ENCODE results near the gene EMSY. TPM values are rescaled to one million over a fixed set of nuclear protein-coding genes. Genes with fewer than 3 reads are reported as not detected.
A peak's percentile ranks its signal among the peaks of the same experiment; 100 is the strongest.

Gene EMSY
- total RNA-seq, 4 donors from 2014 or later: 13.2 to 43.4 (median 29.0) TPM

DNA sequence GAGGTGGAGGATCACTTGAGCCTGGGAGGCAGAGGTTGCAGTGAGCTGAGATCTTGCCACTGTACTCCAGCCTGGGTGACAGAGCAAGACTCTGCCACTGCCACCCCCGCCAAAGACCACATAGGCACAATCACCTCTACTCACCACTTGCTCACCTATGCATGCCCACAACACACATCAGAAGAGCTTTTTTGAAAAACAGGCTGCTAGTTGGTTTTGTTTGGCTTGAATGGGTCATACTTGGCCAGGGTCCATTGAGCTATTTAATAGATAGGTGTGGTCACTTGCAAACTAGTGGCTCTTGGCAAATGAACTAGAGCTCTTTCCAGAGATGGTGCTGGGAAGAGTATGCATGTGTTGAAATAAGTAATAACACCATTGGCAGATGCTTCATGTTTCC lies 80.1 kb downstream of the EMSY start:
- no peaks in the 10 kb centered on the region for H3K36me3 ChIP-seq
- no peak overlapping the region for H3K4me3 ChIP-seq
- no peaks in the 10 kb centered on the region for H3K27me3 ChIP-seq
- no peak for TF ChIP-seq POLR2A (IDR thresholded peaks at IDR 0.05)
- TF ChIP-seq, protein P1, sequence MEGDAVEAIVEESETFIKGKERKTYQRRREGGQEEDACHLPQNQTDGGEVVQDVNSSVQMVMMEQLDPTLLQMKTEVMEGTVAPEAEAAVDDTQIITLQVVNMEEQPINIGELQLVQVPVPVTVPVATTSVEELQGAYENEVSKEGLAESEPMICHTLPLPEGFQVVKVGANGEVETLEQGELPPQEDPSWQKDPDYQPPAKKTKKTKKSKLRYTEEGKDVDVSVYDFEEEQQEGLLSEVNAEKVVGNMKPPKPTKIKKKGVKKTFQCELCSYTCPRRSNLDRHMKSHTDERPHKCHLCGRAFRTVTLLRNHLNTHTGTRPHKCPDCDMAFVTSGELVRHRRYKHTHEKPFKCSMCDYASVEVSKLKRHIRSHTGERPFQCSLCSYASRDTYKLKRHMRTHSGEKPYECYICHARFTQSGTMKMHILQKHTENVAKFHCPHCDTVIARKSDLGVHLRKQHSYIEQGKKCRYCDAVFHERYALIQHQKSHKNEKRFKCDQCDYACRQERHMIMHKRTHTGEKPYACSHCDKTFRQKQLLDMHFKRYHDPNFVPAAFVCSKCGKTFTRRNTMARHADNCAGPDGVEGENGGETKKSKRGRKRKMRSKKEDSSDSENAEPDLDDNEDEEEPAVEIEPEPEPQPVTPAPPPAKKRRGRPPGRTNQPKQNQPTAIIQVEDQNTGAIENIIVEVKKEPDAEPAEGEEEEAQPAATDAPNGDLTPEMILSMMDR (IDR thresholded peaks at IDR 0.05): no peak
- H3K4me1 ChIP-seq: no peaks in the 10 kb centered on the region
- intact Hi-C loops (cut with DNase I; ENCODE audit: low total_unique reads): no loop called here
- H3K27ac ChIP-seq: no peak overlapping the region
- H3K9me3 ChIP-seq: no peaks in the 10 kb centered on the region
- DNase-seq: peak in 1 of 2 donors; percentile 24

DNA sequence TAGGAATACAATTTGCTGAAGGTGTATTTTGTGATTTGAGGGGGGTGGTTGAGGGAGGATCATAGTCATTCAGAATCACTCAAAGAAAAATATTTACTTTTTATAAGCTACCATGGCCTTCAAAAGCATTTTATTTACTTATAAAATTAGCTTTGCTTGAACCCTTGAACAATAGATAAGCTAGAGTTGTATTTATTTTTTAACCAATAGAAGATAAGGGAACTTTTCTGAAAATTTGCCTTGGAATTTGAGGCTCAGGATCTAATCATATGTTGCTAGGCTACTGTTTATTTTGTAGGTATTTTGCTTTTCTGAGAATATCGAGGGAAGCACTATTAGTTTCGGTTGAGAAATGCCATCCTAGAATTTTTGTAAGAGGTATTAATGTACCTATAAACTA lies 82.1 kb downstream of the EMSY start:
- no peaks in the 10 kb centered on the region for H3K9me3 ChIP-seq
- H3K36me3 ChIP-seq: no peaks in the 10 kb centered on the region
- no peaks in the 10 kb centered on the region for H3K4me1 ChIP-seq
- intact Hi-C loops (cut with DNase I; ENCODE audit: low total_unique reads): no loop called here
- no peaks in the 10 kb centered on the region for H3K27me3 ChIP-seq
- no peak for TF ChIP-seq POLR2A (IDR thresholded peaks at IDR 0.05)
- TF ChIP-seq, protein P1 (IDR thresholded peaks at IDR 0.05): no peak
- DNase-seq: no peak
- H3K27ac ChIP-seq: no peak overlapping the region
- H3K4me3 ChIP-seq: no peak overlapping the region

DNA sequence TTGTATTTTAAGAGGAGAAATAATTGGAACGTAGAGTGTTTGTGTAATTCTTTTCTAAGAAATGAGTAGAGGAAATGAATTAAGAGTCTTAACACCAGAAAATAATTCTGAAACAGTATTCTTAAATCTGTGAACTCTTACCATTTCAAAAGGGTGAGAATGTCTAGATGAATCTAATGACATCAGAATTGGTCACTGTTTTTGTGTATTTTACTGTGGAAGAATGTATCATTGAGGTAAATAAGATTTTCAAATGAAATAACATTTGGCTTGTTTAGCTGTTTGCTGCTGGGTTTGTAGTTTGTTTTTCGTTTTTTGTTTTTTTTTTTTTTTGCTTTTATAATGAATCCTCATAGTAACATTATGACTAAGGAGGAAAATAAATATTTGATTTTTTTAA lies 97.6 kb downstream of the EMSY start:
- no peaks in the 10 kb centered on the region for H3K4me1 ChIP-seq
- no peak overlapping the region for H3K27ac ChIP-seq
- H3K4me3 ChIP-seq: no peak overlapping the region
- intact Hi-C loops (cut with DNase I; ENCODE audit: low total_unique reads): no loop called here
- no peak for TF ChIP-seq POLR2A (IDR thresholded peaks at IDR 0.05)
- TF ChIP-seq, protein P1 (IDR thresholded peaks at IDR 0.05): no peak
- H3K27me3 ChIP-seq: no peaks in the 10 kb centered on the region
- H3K9me3 ChIP-seq: no peaks in the 10 kb centered on the region
- H3K36me3 ChIP-seq: no peaks in the 10 kb centered on the region
- DNase-seq: no peak

DNA sequence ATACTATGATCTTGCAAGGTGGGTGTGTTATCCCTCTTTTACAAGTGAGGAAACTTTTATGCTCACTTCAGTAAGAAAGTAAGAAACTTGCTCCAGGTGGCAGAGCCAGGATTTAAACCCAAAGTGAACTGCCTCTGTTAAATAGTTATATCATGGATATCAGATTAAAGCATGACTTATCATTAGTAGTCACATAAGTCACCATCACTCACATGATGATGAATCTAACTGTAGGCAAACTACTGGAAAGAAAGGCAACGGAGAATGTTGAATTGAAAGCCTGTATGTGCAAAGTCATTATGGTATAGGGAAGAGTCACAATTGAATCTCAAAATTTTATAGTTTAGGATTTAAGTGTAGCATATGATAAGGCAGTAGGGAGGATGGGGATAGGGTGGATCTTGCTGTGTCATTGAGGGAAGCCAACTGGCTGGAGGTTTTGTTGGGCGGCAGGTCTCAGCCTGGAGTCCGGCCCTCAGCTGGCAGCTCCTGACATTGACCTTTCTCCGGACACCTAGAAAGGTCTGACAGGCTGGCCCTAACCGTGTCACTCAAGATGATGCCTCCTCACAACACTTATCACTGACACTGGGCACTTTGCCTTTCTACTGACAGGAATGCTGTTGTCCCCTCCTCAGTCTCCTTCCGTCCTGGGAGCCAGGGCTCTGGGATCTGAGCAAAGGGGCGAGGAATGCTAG lies 98.3 kb downstream of the EMSY start:
- Histone ChIP-seq H3K4me3 (no peak overlapping the region), H3K27ac (no peak overlapping the region), H3K27me3 (no peaks in the 10 kb centered on the region), H3K9me3 (no peaks in the 10 kb centered on the region), H3K4me1 (no peaks in the 10 kb centered on the region), H3K36me3 (no peaks in the 10 kb centered on the region)
- intact Hi-C loops (cut with DNase I; ENCODE audit: low total_unique reads): no loop called here
- TF ChIP-seq, protein P1 (IDR thresholded peaks at IDR 0.05): no peak
- TF ChIP-seq POLR2A (IDR thresholded peaks at IDR 0.05): no peak
- DNase-seq: no peak

DNA sequence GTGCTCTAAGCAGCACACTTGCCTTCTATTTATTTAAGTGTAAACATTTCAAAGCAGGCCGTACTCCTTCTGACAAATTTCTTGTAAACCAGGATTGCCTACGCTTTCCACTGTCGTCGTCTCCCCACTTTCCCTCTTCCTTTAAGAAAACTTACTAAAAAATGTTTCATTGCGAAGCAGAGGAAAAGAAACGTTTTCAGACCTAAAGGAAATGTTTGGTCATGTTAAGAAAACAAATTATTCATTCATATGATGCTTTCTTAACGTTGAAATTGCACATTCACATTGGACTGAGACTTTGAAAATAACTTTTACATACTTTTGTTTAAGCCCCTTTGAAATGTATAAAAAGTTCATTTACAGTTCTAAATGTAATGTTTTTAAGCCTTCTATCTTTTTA lies 106.0 kb downstream of the EMSY start:
- Histone ChIP-seq H3K36me3 (no peaks in the 10 kb centered on the region), H3K27ac (no peak overlapping the region), H3K27me3 (no peaks in the 10 kb centered on the region), H3K4me3 (no peak overlapping the region), H3K4me1 (no peaks in the 10 kb centered on the region), H3K9me3 (no peaks in the 10 kb centered on the region)
- DNase-seq: no peak
- TF ChIP-seq, protein P1 (IDR thresholded peaks at IDR 0.05): no peak
- TF ChIP-seq POLR2A (IDR thresholded peaks at IDR 0.05): no peak
- intact Hi-C loops (cut with DNase I; ENCODE audit: low total_unique reads): no loop called here

Measured in uterus (tissue), 4 donors.